Mesenchymal stem cell (in vitro differentiated cells and primary cell): ENCODE measurements around the gene HNF1B.
A peak's percentile ranks its signal among the peaks of the same experiment; 100 is the strongest.

ENCODE experiments used
- DNase-seq: peaks from one replicate; pipeline ENCODE4 v3.0.0-alpha.2; 2013
- H2AFZ ChIP-seq: one replicate; pipeline ENCODE4 v1.6.1; 2013; ENCODE audit warnings: low read depth, mild to moderate bottlenecking, control low read depth, inconsistent platforms, low read length, moderate library complexity
- H2AK5ac ChIP-seq: 2 replicates; pipeline ENCODE4 v1.6.1; 2013; ENCODE audit warnings: low read length, moderate library complexity, mild to moderate bottlenecking, inconsistent platforms; ENCODE audit not compliant: severe bottlenecking
- H2BK120ac ChIP-seq: one replicate; pipeline ENCODE4 v1.6.1; 2013; ENCODE audit warnings: low read depth, mild to moderate bottlenecking, inconsistent platforms, low read length, moderate library complexity
- H2BK12ac ChIP-seq, 2 experiments: one replicate each; pipeline ENCODE4 v1.6.1; 2013; ENCODE audit warnings: inconsistent platforms in 2 of 2, low read length in 2 of 2, mild to moderate bottlenecking in 2 of 2, moderate library complexity in 2 of 2, control low read depth in 1 of 2
- H2BK15ac ChIP-seq: one replicate; pipeline ENCODE4 v1.6.1; 2013; ENCODE audit warnings: mild to moderate bottlenecking, low read depth, inconsistent platforms; ENCODE audit not compliant: poor library complexity, severe bottlenecking
- H2BK5ac ChIP-seq: 2 replicates; pipeline ENCODE4 v1.6.1; 2013; ENCODE audit warnings: low read depth, mild to moderate bottlenecking, low read length, control low read depth, inconsistent platforms; ENCODE audit not compliant: poor library complexity, severe bottlenecking
- H3K14ac ChIP-seq, 2 experiments: one replicate each; pipeline ENCODE4 v1.6.1; 2013; ENCODE audit warnings: inconsistent platforms in 2 of 2, low read length in 2 of 2, control low read depth in 1 of 2, mild to moderate bottlenecking in 1 of 2, moderate library complexity in 1 of 2
- H3K18ac ChIP-seq, 2 experiments: one replicate each; pipeline ENCODE4 v1.6.1; 2013; ENCODE audit warnings: inconsistent platforms in 2 of 2, low read length in 2 of 2, control low read depth in 1 of 2, low read depth in 1 of 2, mild to moderate bottlenecking in 1 of 2
- H3K23ac ChIP-seq, 2 experiments: one replicate each; pipeline ENCODE4 v1.6.1; 2013; ENCODE audit warnings: inconsistent platforms in 2 of 2, low read length in 2 of 2, mild to moderate bottlenecking in 2 of 2, moderate library complexity in 2 of 2, control low read depth in 1 of 2
- H3K27ac ChIP-seq: 2 replicates; pipeline ENCODE4 v1.5.1; 2013; ENCODE audit warnings: mild to moderate bottlenecking, moderate library complexity, low read length, control low read depth, inconsistent platforms; ENCODE audit not compliant: poor library complexity, severe bottlenecking
- H3K27me3 ChIP-seq, 2 experiments: 2 replicates each; pipeline versions ENCODE4 v1.6.1 to v1.7.0; 2013; ENCODE audit warnings: low read length in 2 of 2, mild to moderate bottlenecking in 2 of 2, moderate library complexity in 2 of 2, control low read depth in 1 of 2, inconsistent platforms in 1 of 2; ENCODE audit not compliant: control insufficient read depth in 1 of 2, insufficient read depth in 1 of 2
- H3K36me3 ChIP-seq, 2 experiments: 2 replicates each; pipeline versions ENCODE4 v1.6.1 to v1.7.0; 2013; ENCODE audit warnings: low read length in 2 of 2, control low read depth in 1 of 2, inconsistent platforms in 1 of 2, low read depth in 1 of 2, mild to moderate bottlenecking in 1 of 2; ENCODE audit not compliant: insufficient read depth in 2 of 2, control insufficient read depth in 1 of 2
- H3K4ac ChIP-seq, 2 experiments: one replicate each; pipeline ENCODE4 v1.6.1; 2013; ENCODE audit warnings: inconsistent platforms in 2 of 2, low read length in 2 of 2, mild to moderate bottlenecking in 2 of 2, moderate library complexity in 2 of 2, control low read depth in 1 of 2, low read depth in 1 of 2
- H3K4me1 ChIP-seq: 2 replicates; pipeline ENCODE4 v1.6.1; 2013; ENCODE audit warnings: low read depth, low read length, control low read depth; ENCODE audit not compliant: control insufficient read depth, insufficient read depth
- H3K4me2 ChIP-seq: 2 replicates; pipeline ENCODE4 v1.6.1; 2013; ENCODE audit warnings: low read length, mild to moderate bottlenecking, inconsistent platforms; ENCODE audit not compliant: poor library complexity, severe bottlenecking
- H3K4me3 ChIP-seq, 2 experiments: 2 replicates each; pipeline versions ENCODE4 v1.5.1 to v1.7.0; 2013; ENCODE audit warnings: low read length in 2 of 2, mild to moderate bottlenecking in 2 of 2, control low read depth in 1 of 2, low read depth in 1 of 2; ENCODE audit not compliant: insufficient read depth in 1 of 2
- H3K79me1 ChIP-seq: replicated peaks from 2 replicates; pipeline ENCODE4 v1.6.1; 2013; ENCODE audit warnings: mild to moderate bottlenecking, control low read depth, low read length, inconsistent platforms; ENCODE audit not compliant: poor library complexity, severe bottlenecking
- H3K9ac ChIP-seq: 2 replicates; pipeline ENCODE4 v1.7.0; 2013; ENCODE audit warnings: mild to moderate bottlenecking, low read length, moderate library complexity
- H3K9me3 ChIP-seq: 2 replicates; pipeline ENCODE4 v1.7.0; 2013; ENCODE audit warnings: mild to moderate bottlenecking, low read length; ENCODE audit not compliant: control insufficient read depth
- H4K8ac ChIP-seq: one replicate; pipeline ENCODE4 v1.6.1; 2013; ENCODE audit warnings: inconsistent platforms, mild to moderate bottlenecking, low read length, moderate library complexity
- H4K91ac ChIP-seq: one replicate; pipeline ENCODE4 v1.6.1; 2013; ENCODE audit warnings: mild to moderate bottlenecking, low read length, inconsistent platforms
- WGBS: methylation state at CpG from one replicate; pipeline ENCODE4 v1.1.7; 2013; ENCODE audit warnings: mixed read lengths; 5-methylcytosine and 5-hydroxymethylcytosine counted together

Gene HNF1B

DNA sequence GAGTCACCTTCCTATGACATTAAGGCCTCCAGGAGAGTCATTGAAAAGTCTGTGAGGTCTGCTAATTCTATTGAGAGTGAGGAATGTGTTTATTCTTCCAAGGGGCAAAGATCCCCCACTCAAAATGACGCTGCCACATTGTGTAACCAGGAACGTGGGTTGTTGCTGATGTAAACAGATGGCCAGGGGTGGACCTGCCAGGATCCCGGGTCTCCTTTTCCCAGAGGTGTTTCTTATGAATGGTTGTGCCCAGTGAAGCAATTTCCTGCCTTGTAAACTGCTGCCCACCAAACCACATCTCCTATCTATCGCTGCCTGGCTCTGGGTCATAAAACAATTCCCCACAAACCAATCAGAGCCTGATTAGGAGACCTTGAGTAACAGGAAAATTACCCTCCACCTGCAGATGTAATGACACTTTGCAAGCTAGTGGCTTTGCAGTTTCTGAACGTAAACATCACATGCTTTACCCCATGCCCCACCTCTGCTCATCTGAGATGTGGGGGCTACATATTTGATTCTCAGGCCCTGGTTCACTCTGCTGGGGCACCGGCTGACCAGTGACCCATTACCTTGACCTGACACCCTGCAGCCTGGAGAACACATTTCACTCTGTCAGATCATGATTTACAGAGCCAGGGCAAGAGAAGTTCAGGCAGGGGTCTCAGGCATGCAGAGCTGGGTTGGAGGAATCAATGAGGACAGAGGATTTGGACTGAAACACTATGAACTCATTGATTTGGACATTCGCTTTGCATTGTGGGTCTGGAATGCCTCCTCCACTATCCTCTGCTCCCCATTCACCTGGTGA lies 68.5 kb downstream of the HNF1B start:
- H3K36me3 ChIP-seq, result no peaks in the 10 kb centered on the region
- H3K9ac ChIP-seq, result no peak overlapping the region
- no peak overlapping the region for H3K4ac ChIP-seq
- H3K23ac ChIP-seq, result peak overlapping the region in 1 of 2 experiments; percentile 50
- no peak overlapping the region for H3K4me3 ChIP-seq
- H2BK12ac ChIP-seq, result no peak overlapping the region
- no peak overlapping the region for H2AK5ac ChIP-seq
- H3K4me2 ChIP-seq, result peak overlapping the region; percentile 3
- H3K18ac ChIP-seq, result peak overlapping the region in 1 of 2 experiments; percentile 61
- H3K9me3 ChIP-seq, result peaks cover 2% of the 10 kb centered on the region
- no peak overlapping the region for H2BK5ac ChIP-seq
- peaks cover 17% of the 10 kb centered on the region for H3K4me1 ChIP-seq
- H4K91ac ChIP-seq, result no peak overlapping the region
- H3K27ac ChIP-seq, result peak overlapping the region; percentile 27
- no peak overlapping the region for H4K8ac ChIP-seq
- H2BK120ac ChIP-seq, result no peak overlapping the region
- DNase-seq, result peak; percentile 36
- H3K79me1 ChIP-seq, result no peaks in the 10 kb centered on the region
- no peak overlapping the region for H3K14ac ChIP-seq
- H3K27me3 ChIP-seq, result peaks cover 0 to 26% of the 10 kb centered on the region in 2 experiments
- H2BK15ac ChIP-seq, result no peak overlapping the region
- no peak overlapping the region for H2AFZ ChIP-seq
- WGBS, result 46% methylated on average over 7 of the region's 7 CpGs

DNA sequence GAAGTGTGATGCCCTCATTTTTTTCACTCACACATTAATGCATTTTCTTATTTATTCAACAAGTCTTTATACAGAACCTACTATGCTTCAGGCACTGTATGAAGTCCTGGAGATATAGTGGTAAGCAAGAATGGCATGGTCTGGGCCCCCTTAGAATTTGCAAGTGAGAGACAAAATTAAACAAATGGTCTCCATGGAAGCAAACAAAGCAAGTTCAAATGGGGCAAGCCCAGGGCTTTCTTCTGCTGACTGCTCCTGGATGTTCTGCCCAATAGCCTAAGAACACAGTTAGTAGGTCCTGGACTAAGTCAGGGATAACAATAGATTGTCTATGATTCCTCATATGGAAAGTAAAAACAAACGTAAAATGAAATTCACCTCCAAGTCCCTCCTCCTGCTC lies 70.3 kb downstream of the HNF1B start:
- H3K18ac ChIP-seq, result no peak overlapping the region
- H3K27me3 ChIP-seq, result peaks cover 0 to 26% of the 10 kb centered on the region in 2 experiments
- H3K23ac ChIP-seq, result no peak overlapping the region
- WGBS, result no CpG with 5 or more reads among the region's 1 CpG
- H3K9me3 ChIP-seq, result peaks cover 2% of the 10 kb centered on the region
- no peak overlapping the region for H2BK120ac ChIP-seq
- H3K9ac ChIP-seq, result no peak overlapping the region
- no peak overlapping the region for H2BK15ac ChIP-seq
- no peaks in the 10 kb centered on the region for H3K36me3 ChIP-seq
- H2BK12ac ChIP-seq, result no peak overlapping the region
- H3K4ac ChIP-seq, result no peak overlapping the region
- peak overlapping the region; percentile 16 for H2AK5ac ChIP-seq
- peak; percentile 23 for DNase-seq
- peaks cover 24% of the 10 kb centered on the region for H3K4me1 ChIP-seq
- no peak overlapping the region for H3K4me2 ChIP-seq
- no peak overlapping the region for H4K91ac ChIP-seq
- no peak overlapping the region for H3K14ac ChIP-seq
- H2BK5ac ChIP-seq, result no peak overlapping the region
- H3K4me3 ChIP-seq, result no peak overlapping the region
- no peak overlapping the region for H4K8ac ChIP-seq
- no peak overlapping the region for H3K27ac ChIP-seq
- H2AFZ ChIP-seq, result no peak overlapping the region
- H3K79me1 ChIP-seq, result no peaks in the 10 kb centered on the region

DNA sequence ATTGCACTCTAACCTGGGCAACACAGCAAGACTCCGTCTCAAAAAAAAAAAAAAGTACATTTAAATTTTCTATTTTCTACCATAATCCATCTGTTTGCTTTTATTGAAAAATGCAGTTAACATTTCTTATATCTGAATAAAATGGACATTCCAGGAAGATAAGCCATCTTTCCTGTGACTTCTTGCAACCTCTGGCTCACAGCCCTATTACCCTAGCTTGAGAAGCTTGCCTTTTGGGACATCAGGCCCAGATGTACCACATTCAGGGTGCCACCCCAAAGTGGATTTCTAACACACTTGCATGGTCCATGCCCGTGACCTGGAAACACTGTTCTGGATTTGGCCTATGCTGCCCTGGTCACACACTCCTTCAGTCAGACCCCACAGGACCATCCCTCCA lies 71.5 kb downstream of the HNF1B start:
- no peak overlapping the region for H2BK15ac ChIP-seq
- H3K36me3 ChIP-seq, result no peaks in the 10 kb centered on the region
- H2AFZ ChIP-seq, result no peak overlapping the region
- H4K91ac ChIP-seq, result no peak overlapping the region
- H3K9me3 ChIP-seq, result peaks cover under 1% of the 10 kb centered on the region
- no peak overlapping the region for H3K18ac ChIP-seq
- peaks cover 24% of the 10 kb centered on the region for H3K4me1 ChIP-seq
- H3K4me2 ChIP-seq, result no peak overlapping the region
- no peak overlapping the region for H3K27ac ChIP-seq
- DNase-seq, result no peak
- no peaks in the 10 kb centered on the region for H3K79me1 ChIP-seq
- peak overlapping the region in 1 of 2 experiments; percentile 12 for H2BK12ac ChIP-seq
- H3K23ac ChIP-seq, result no peak overlapping the region
- H3K4ac ChIP-seq, result no peak overlapping the region
- no peak overlapping the region for H3K14ac ChIP-seq
- H2BK120ac ChIP-seq, result no peak overlapping the region
- peak overlapping the region; percentile 0 for H2AK5ac ChIP-seq
- H3K27me3 ChIP-seq, result peaks cover 0 to 20% of the 10 kb centered on the region in 2 experiments
- no peak overlapping the region for H4K8ac ChIP-seq
- H3K9ac ChIP-seq, result no peak overlapping the region
- no peak overlapping the region for H2BK5ac ChIP-seq
- 95% methylated on average over 1 of the region's 2 CpGs for WGBS
- H3K4me3 ChIP-seq, result no peak overlapping the region

GRCh38 chr17:37672548-37673078 lies 72.2 kb downstream of the HNF1B start:
- Histone ChIP-seq H2BK5ac (no peak overlapping the region), H2AK5ac (peak overlapping the region; percentile 37), H2BK120ac (no peak overlapping the region), H3K27ac (peak overlapping the region; percentile 92), H3K4me2 (no peak overlapping the region), H4K8ac (no peak overlapping the region), H2BK12ac (no peak overlapping the region), H3K9me3 (no peaks in the 10 kb centered on the region), H4K91ac (no peak overlapping the region), H3K4me1 (peaks cover 24% of the 10 kb centered on the region), H3K9ac (peak overlapping the region; percentile 56), H3K14ac (no peak overlapping the region), H3K18ac (no peak overlapping the region), H2BK15ac (no peak overlapping the region), H3K4me3 (no peak overlapping the region), H2AFZ (no peak overlapping the region), H3K36me3 (no peaks in the 10 kb centered on the region), H3K23ac (no peak overlapping the region), H3K4ac (peak overlapping the region in 1 of 2 experiments; percentile 26), H3K27me3 (peaks cover 0 to 16% of the 10 kb centered on the region in 2 experiments), H3K79me1 (no peaks in the 10 kb centered on the region)
- WGBS, result 93% methylated on average over 2 of the region's 3 CpGs
- DNase-seq, result peak; percentile 12
